Upper lobe of left lung (tissue), 4 donors: Measurements from ENCODE around the gene CAB39L.

Experiments used
- CTCF ChIP-seq, 6 experiments: fragments of 450-650 bp in 4 of 6; fragments of 200-600 bp in 2 of 6; sonication (generic) in 2 of 6; IDR thresholded peaks; one replicate each; pipeline ENCODE4 v1.5.1; 2016 to 2019; ENCODE audit warnings: antibody characterized with exemption in 6 of 6
- EP300 ChIP-seq, 4 donors: sonication (generic); formaldehyde crosslinking; IDR thresholded peaks; one replicate each; pipeline ENCODE4 v1.5.1; 2017; ENCODE audit warnings: antibody characterized with exemption in 4 of 4, control low read depth in 2 of 4
- POLR2A ChIP-seq, 4 donors: fragments of 450-650 bp; IDR thresholded peaks; one replicate each; pipeline ENCODE4 v1.5.1; 2016 to 2017; ENCODE audit warnings: antibody characterized with exemption in 4 of 4, mild to moderate bottlenecking in 2 of 4
- POLR2AphosphoS5 ChIP-seq, 2 donors: sonication (generic); formaldehyde crosslinking; IDR thresholded peaks; one replicate each; pipeline ENCODE4 v1.5.1; 2017; ENCODE audit warnings: antibody characterized with exemption in 2 of 2

- TF ChIP-seq POLR2A (IDR thresholded peaks at IDR 0.05): no peak
- TF ChIP-seq CTCF (IDR thresholded peaks at IDR 0.05): no peak
- no peak for TF ChIP-seq EP300 (IDR thresholded peaks at IDR 0.05)
- no peak for TF ChIP-seq POLR2AphosphoS5 (IDR thresholded peaks at IDR 0.05)
These were observed 14.7 kb downstream of the CAB39L start for GRCh38 chr13:49429121-49429520.
